H1 (cell line): ENCODE data around the gene EGR2. TPM values are rescaled to one million over a fixed set of nuclear protein-coding genes. Genes with fewer than 3 reads are reported as not detected.

Experiments used
- CTCF ChIA-PET: fragments of 300-600 bp; sonication (Branson Sonifier 250); formaldehyde crosslinking; loops from one replicate; lab custom pipeline; 2021; ENCODE audit not compliant: partially characterized antibody; lab: Charles Lee
- POLR2A ChIA-PET: fragments of 300-600 bp; sonication (Branson Sonifier 250); formaldehyde crosslinking; loops from one replicate; lab custom pipeline; 2021; ENCODE audit warnings: inconsistent platforms; ENCODE audit not compliant: partially characterized antibody; lab: Charles Lee
- DNase-seq, 2 experiments: peaks; one replicate each; pipeline versions ENCODE4 v3.0.0 to v3.0.0-alpha.2; 2010 to 2022; ENCODE audit warnings: low spot score in 2 of 2, low read depth in 1 of 2, mixed read lengths in 1 of 2
- FAIRE-seq: peaks from 2 replicates; lab custom pipeline; 2011; peaks lifted over from hg19 to GRCh38; lab: Jason Lieb, UNC
- H2AFZ ChIP-seq: 2 replicates; pipeline ENCODE4 v1.8.1; 2012; ENCODE audit warnings: low read length, inconsistent platforms
- H2AK5ac ChIP-seq: 2 replicates; pipeline ENCODE4 v1.6.1; 2013; ENCODE audit warnings: low read depth, low read length
- H2BK120ac ChIP-seq: replicated peaks from 2 replicates; pipeline ENCODE3; 2013; ENCODE audit warnings: low read depth, low read length, inconsistent platforms
- H2BK12ac ChIP-seq: 2 replicates; pipeline ENCODE4 v1.6.1; 2013; ENCODE audit warnings: low read depth, low read length
- H2BK15ac ChIP-seq: 2 replicates; pipeline ENCODE4 v1.6.1; 2013; ENCODE audit warnings: low read length
- H2BK20ac ChIP-seq: 2 replicates; pipeline ENCODE4 v1.6.1; 2013; ENCODE audit warnings: low read length
- H2BK5ac ChIP-seq: 2 replicates; pipeline ENCODE4 v1.6.1; 2013; ENCODE audit warnings: low read depth, low read length
- H3K14ac ChIP-seq: 2 replicates; pipeline ENCODE4 v1.6.1; 2013; ENCODE audit warnings: inconsistent platforms; ENCODE audit not compliant: insufficient read length
- H3K18ac ChIP-seq: 2 replicates; pipeline ENCODE4 v1.6.1; 2013; ENCODE audit warnings: low read length; ENCODE audit errors: extremely low read depth
- H3K23ac ChIP-seq: 2 replicates; pipeline ENCODE4 v1.6.1; 2013; ENCODE audit warnings: inconsistent platforms; ENCODE audit not compliant: insufficient read length
- H3K23me2 ChIP-seq: 2 replicates; pipeline ENCODE4 v1.6.1; 2013; ENCODE audit warnings: low read depth, low read length
- H3K27ac ChIP-seq: 2 replicates; pipeline ENCODE4 v1.6.1; 2011; ENCODE audit warnings: low read depth, low read length, inconsistent platforms
- H3K27me3 ChIP-seq, 4 experiments: replicated peaks in 1 of 4; 1 replicate in 1 of 4; 2 replicates in 3 of 4; pipeline versions ENCODE4 v1.6.1 to v1.8.1; 2011 to 2013; ENCODE audit warnings: low read length in 3 of 4, mild to moderate bottlenecking in 3 of 4, inconsistent platforms in 2 of 4, mixed read lengths in 2 of 4, moderate library complexity in 1 of 4; ENCODE audit not compliant: control insufficient read depth in 3 of 4, insufficient read depth in 3 of 4; ENCODE audit errors: extremely low read depth in 1 of 4
- H3K36me3 ChIP-seq, 4 experiments: 2 replicates each; pipeline versions ENCODE4 v1.6.1 to v1.8.1; 2011 to 2013; ENCODE audit warnings: mild to moderate bottlenecking in 4 of 4, low read length in 3 of 4, moderate library complexity in 2 of 4, control low read depth in 1 of 4, inconsistent platforms in 1 of 4; ENCODE audit not compliant: insufficient read depth in 4 of 4, control insufficient read depth in 2 of 4
- H3K4ac ChIP-seq: replicated peaks from 2 replicates; pipeline ENCODE3; 2013; ENCODE audit warnings: low read length, low read depth, mixed read lengths, inconsistent platforms; ENCODE audit not compliant: insufficient read length
- H3K4me1 ChIP-seq, 4 experiments: replicated peaks in 1 of 4; 1 replicate in 1 of 4; 2 replicates in 3 of 4; pipeline versions ENCODE4 v1.6.1 to v1.8.1; 2011 to 2013; ENCODE audit warnings: low read length in 3 of 4, inconsistent platforms in 2 of 4, mixed read lengths in 1 of 4; ENCODE audit not compliant: insufficient read depth in 4 of 4, control insufficient read depth in 3 of 4
- H3K4me2 ChIP-seq, 2 experiments: 2 replicates each; pipeline versions ENCODE4 v1.6.1 to v1.8.1; 2011 to 2013; ENCODE audit warnings: low read depth in 2 of 2, low read length in 2 of 2, control low read depth in 1 of 2, inconsistent platforms in 1 of 2, mild to moderate bottlenecking in 1 of 2; ENCODE audit not compliant: insufficient read depth in 1 of 2
- H3K4me3 ChIP-seq, 4 experiments: fragments of 200-600, 300-600 bp in 1 of 4; sonication (generic), shearing (Covaris generic), sonication (Bioruptor Twin) in 1 of 4; 2 replicates each; pipeline versions ENCODE4 v1.5.1 to v1.8.1; 2011 to 2016; ENCODE audit warnings: low read length in 4 of 4, low read depth in 3 of 4, control low read depth in 2 of 4, inconsistent platforms in 2 of 4, mild to moderate bottlenecking in 2 of 4, mixed read lengths in 1 of 4, moderate library complexity in 1 of 4; ENCODE audit not compliant: insufficient read depth in 2 of 4; ENCODE audit errors: extremely low read depth in 1 of 4
- H3K56ac ChIP-seq: replicated peaks from 2 replicates; pipeline ENCODE3; 2013; ENCODE audit warnings: low read depth, mild to moderate bottlenecking, mixed read lengths, low read length, inconsistent platforms; ENCODE audit not compliant: insufficient read length
- H3K79me1 ChIP-seq: 2 replicates; pipeline ENCODE4 v1.6.1; 2013; ENCODE audit warnings: low read depth, low read length, control low read depth
- H3K79me2 ChIP-seq, 2 experiments: 2 replicates each; pipeline versions ENCODE4 v1.6.1 to v1.8.1; 2012 to 2013; ENCODE audit warnings: low read length in 2 of 2, mild to moderate bottlenecking in 2 of 2, inconsistent platforms in 1 of 2; ENCODE audit not compliant: insufficient read depth in 2 of 2, control insufficient read depth in 1 of 2
- H3K9ac ChIP-seq, 4 experiments: replicated peaks in 1 of 4; 1 replicate in 1 of 4; 2 replicates in 3 of 4; pipeline versions ENCODE4 v1.6.1 to v1.8.1; 2011 to 2013; ENCODE audit warnings: low read depth in 3 of 4, low read length in 3 of 4, control low read depth in 2 of 4, mild to moderate bottlenecking in 2 of 4, moderate library complexity in 2 of 4, inconsistent platforms in 1 of 4; ENCODE audit errors: extremely low read depth in 1 of 4
- H3K9me3 ChIP-seq, 2 experiments: 2 replicates each; pipeline versions ENCODE4 v1.6.1 to v1.8.1; 2012 to 2013; ENCODE audit warnings: mild to moderate bottlenecking in 2 of 2, moderate library complexity in 2 of 2, control low read depth in 1 of 2, inconsistent platforms in 1 of 2, low read depth in 1 of 2, low read length in 1 of 2, mixed read lengths in 1 of 2; ENCODE audit not compliant: insufficient read depth in 2 of 2
- H4K20me1 ChIP-seq, 2 experiments: replicated peaks in 1 of 2; 2 replicates each; pipeline versions ENCODE3 to v1.8.1; 2011 to 2013; ENCODE audit warnings: inconsistent platforms in 2 of 2, low read length in 2 of 2, mild to moderate bottlenecking in 1 of 2; ENCODE audit not compliant: insufficient read depth in 2 of 2, control insufficient read depth in 1 of 2
- H4K5ac ChIP-seq: 2 replicates; pipeline ENCODE4 v1.6.1; 2013; ENCODE audit warnings: low read length, low read depth, mixed read lengths, inconsistent platforms; ENCODE audit not compliant: insufficient read length
- H4K8ac ChIP-seq: 2 replicates; pipeline ENCODE4 v1.8.0; 2013; ENCODE audit warnings: mild to moderate bottlenecking, moderate library complexity, low read length, inconsistent platforms; ENCODE audit not compliant: insufficient read depth; ENCODE audit errors: extremely low read depth
- H4K91ac ChIP-seq: replicated peaks from 2 replicates; pipeline ENCODE3; 2013; ENCODE audit warnings: low read length, mixed read lengths, inconsistent platforms; ENCODE audit not compliant: insufficient read length
- CHD2 ChIP-seq: IDR thresholded peaks from 2 replicates; pipeline ENCODE4 v1.6.1; 2012; ENCODE audit warnings: low read length, improper control_type of control experiment
- EZH2 ChIP-seq: fragments of 200-600 bp; sonication (generic); IDR thresholded peaks from 2 replicates; pipeline ENCODE4 v1.7.1; 2012; ENCODE audit warnings: low read depth, mild to moderate bottlenecking, moderate library complexity, low read length, inconsistent platforms; ENCODE audit not compliant: severe bottlenecking
- NRF1 ChIP-seq: IDR thresholded peaks from 2 replicates; pipeline ENCODE4 v1.6.1; 2011; ENCODE audit warnings: mild to moderate bottlenecking, low read depth, low read length, improper control_type of control experiment
- SRF ChIP-seq: IDR thresholded peaks from 2 replicates; pipeline ENCODE4 v1.6.1; 2011; ENCODE audit warnings: mild to moderate bottlenecking, low read depth, low read length, moderate library complexity
- YY1 ChIP-seq: IDR thresholded peaks from 2 replicates; pipeline ENCODE4 v1.6.1; 2011; ENCODE audit warnings: low read depth, mild to moderate bottlenecking, low read length
- WGBS, 2 experiments: shearing (Covaris generic) in 1 of 2; methylation state at CpG; one replicate each; pipeline versions ENCODE4 v1.1.6 to v1.1.7; 2013 to 2015; ENCODE audit warnings: low lambda C conversion rate in 2 of 2, mixed read lengths in 2 of 2, inconsistent platforms in 1 of 2, low coverage in 1 of 2, missing lambda C conversion rate in 1 of 2; ENCODE audit not compliant: insufficient replicate concordance in 2 of 2, insufficient coverage in 1 of 2, insufficient read length in 1 of 2; ENCODE audit errors: extremely low coverage in 1 of 2, missing lambda C conversion rate in 1 of 2; 5-methylcytosine and 5-hydroxymethylcytosine counted together
- polyA plus RNA-seq, 7 experiments: library from polyadenylated mRNA; depleted of rRNA in 3 of 7; stranded (reverse) in 5 of 7; unstranded in 2 of 7; fragments of >200 nt in 5 of 7; fragments of 200-250 nt in 2 of 7; gene quantifications; 1 replicate in 5 of 7; 2 replicates in 1 of 7; 4 replicates in 1 of 7; pipeline versions ENCODE4 v1.2.1 to v1.2.3, GENCODE V29; 2011 to 2013; ENCODE audit warnings: missing spikeins in 2 of 7, mixed read lengths in 2 of 7
- total RNA-seq: library from RNA; stranded (reverse); fragmentation: NEBNext Ultra II Directional; extraction: Animal tissue kit (Norgen Biotek cat#: 25700); gene quantifications from 2 replicates; pipeline ENCODE4 v1.2.1, GENCODE V29; 2021

The EGR2 gene
- total and polyA plus RNA-seq, 2 of the 8 experiments (the other 6 are each of a cell fraction or from before 2014, with no cell fraction given), result 1.3 to 2.1 TPM

GRCh38 chr10:62794306-62794705 lies 21.9 kb downstream of the EGR2 start:
- H3K36me3 ChIP-seq, result no peaks in the 10 kb centered on the region
- H3K23me2 ChIP-seq, result no peaks in the 10 kb centered on the region
- H3K4ac ChIP-seq, result no peak overlapping the region
- H3K27ac ChIP-seq, result no peak overlapping the region
- H2BK5ac ChIP-seq, result no peak overlapping the region
- H3K14ac ChIP-seq, result no peak overlapping the region
- no peaks in the 10 kb centered on the region for H3K4me1 ChIP-seq
- DNase-seq (no peak), FAIRE-seq (no peak)
- ChIA-PET CTCF (no interaction called here), POLR2A (no interaction called here)
- H3K18ac ChIP-seq, result no peak overlapping the region
- WGBS, 2 experiments, result 92% methylated on average over 1 of the region's 1 CpG; no CpG with 5 or more reads in 1 of the 2 experiments
- H3K56ac ChIP-seq, result no peak overlapping the region
- no peak overlapping the region for H2BK12ac ChIP-seq
- H2BK120ac ChIP-seq, result no peak overlapping the region
- H4K8ac ChIP-seq, result no peak overlapping the region
- H2BK20ac ChIP-seq, result no peak overlapping the region
- no peaks in the 10 kb centered on the region for H3K79me2 ChIP-seq
- no peak overlapping the region for H3K4me3 ChIP-seq
- no peaks in the 10 kb centered on the region for H3K79me1 ChIP-seq
- H4K20me1 ChIP-seq, result no peaks in the 10 kb centered on the region
- no peak overlapping the region for H2AK5ac ChIP-seq
- no peak overlapping the region for H2AFZ ChIP-seq
- no peak overlapping the region for H3K23ac ChIP-seq
- no peaks in the 10 kb centered on the region for H3K9me3 ChIP-seq
- no peaks in the 10 kb centered on the region for H3K27me3 ChIP-seq
- no peak overlapping the region for H4K91ac ChIP-seq
- no peak overlapping the region for H3K9ac ChIP-seq
- H4K5ac ChIP-seq, result no peak overlapping the region
- no peak overlapping the region for H3K4me2 ChIP-seq
- H2BK15ac ChIP-seq, result no peak overlapping the region
- TF ChIP-seq NRF1, result no peak
- no peak for TF ChIP-seq EZH2
- no peak for TF ChIP-seq SRF
- no peak for TF ChIP-seq YY1
- no peak for TF ChIP-seq CHD2
